Transverse colon (tissue), 3 donors: ENCODE data around the gene MBNL2.

Experiments used
- CTCF ChIP-seq, 5 experiments: fragments of 200-600 bp in 3 of 5; fragments of 450-650 bp in 2 of 5; sonication (generic) in 3 of 5; IDR thresholded peaks; 1 replicate in 2 of 5; 2 replicates in 3 of 5; pipeline ENCODE4 v1.5.1; 2016 to 2017; ENCODE audit warnings: antibody characterized with exemption in 5 of 5, inconsistent platforms in 3 of 5, mild to moderate bottlenecking in 2 of 5, moderate library complexity in 1 of 5
- EP300 ChIP-seq: sonication (generic); formaldehyde crosslinking; IDR thresholded peaks from one replicate; pipeline ENCODE4 v1.6.1; 2017; ENCODE audit warnings: antibody characterized with exemption, low read depth

- no peak for TF ChIP-seq CTCF (IDR thresholded peaks at IDR 0.05)
- no peak for TF ChIP-seq EP300
Observed at GRCh38 chr13:97286317-97287046, 64.3 kb downstream of the MBNL2 start.
